Caco-2 (cell line): ENCODE measurements around the gene MSGN1. TPM values are rescaled to one million over a fixed set of nuclear protein-coding genes. Genes with fewer than 3 reads are reported as not detected.

ENCODE experiments used
- BruUV-seq: library from RNA; stranded (reverse); fragments of 400-500 nt; replicated peaks from 2 replicates; lab custom pipeline; 2021; lab: Mats Ljungman, UMichigan
- CTCF ChIA-PET: fragments of 300-600 bp; sonication (Branson Sonifier 250); formaldehyde crosslinking; loops from one replicate; lab custom pipeline; 2022; ENCODE audit warnings: antibody characterized with exemption; lab: Charles Lee
- POLR2A ChIA-PET: fragments of 300-600 bp; sonication (Branson Sonifier 250); formaldehyde crosslinking; loops from one replicate; lab custom pipeline; 2022; ENCODE audit warnings: antibody characterized with exemption; lab: Charles Lee
- DNase-seq, 2 experiments: peaks; one replicate each; pipeline versions ENCODE4 v3.0.0 to v3.0.0-alpha.2; 2020 to 2022
- H3K27me3 ChIP-seq: replicated peaks from 2 replicates; pipeline ENCODE4 v1.6.0; 2011; ENCODE audit warnings: low read length; ENCODE audit not compliant: control insufficient read depth, insufficient read depth
- H3K36me3 ChIP-seq: 2 replicates; pipeline ENCODE4 v1.5.1; 2011; ENCODE audit warnings: low read length; ENCODE audit not compliant: control insufficient read depth, insufficient read depth
- H3K4me1 ChIP-seq: fragments of 250-450 bp; sonication (Bioruptor Pico); 2 replicates; pipeline ENCODE4 v1.5.1; 2020; ENCODE audit warnings: mild to moderate bottlenecking
- H3K4me3 ChIP-seq: 2 replicates; pipeline ENCODE4 v1.5.1; 2011; ENCODE audit warnings: low read depth, mild to moderate bottlenecking, control low read depth, low read length
- H3K9me3 ChIP-seq: fragments of 250-450 bp; sonication (Bioruptor Pico); 2 replicates; pipeline ENCODE4 v1.5.1; 2020; ENCODE audit warnings: mild to moderate bottlenecking, moderate library complexity
- H3K27ac Mint-ChIP-seq: one replicate; pipeline ENCODE4 v1.8.0; 2022; ENCODE audit warnings: mixed read lengths; ENCODE audit not compliant: unreplicated experiment
- H3K27me3 Mint-ChIP-seq: one replicate; pipeline ENCODE4 v1.8.0; 2022; ENCODE audit warnings: mixed read lengths; ENCODE audit not compliant: insufficient read depth, unreplicated experiment
- H3K36me3 Mint-ChIP-seq: one replicate; pipeline ENCODE4 v1.8.0; 2022; ENCODE audit warnings: mild to moderate bottlenecking, mixed read lengths; ENCODE audit not compliant: insufficient read depth, unreplicated experiment
- H3K4me1 Mint-ChIP-seq: one replicate; pipeline ENCODE4 v1.8.0; 2022; ENCODE audit warnings: low read depth, mixed read lengths; ENCODE audit not compliant: unreplicated experiment
- H3K4me3 Mint-ChIP-seq: one replicate; pipeline ENCODE4 v1.8.0; 2022; ENCODE audit warnings: mild to moderate bottlenecking, moderate library complexity, mixed read lengths; ENCODE audit not compliant: unreplicated experiment
- H3K9me3 Mint-ChIP-seq: one replicate; pipeline ENCODE4 v1.8.0; 2022; ENCODE audit warnings: mixed read lengths; ENCODE audit not compliant: unreplicated experiment
- CTCF ChIP-seq, 2 experiments: fragments of 200-600 bp in 1 of 2; IDR thresholded peaks; 1 replicate in 1 of 2; 2 replicates in 1 of 2; pipeline versions ENCODE4 v1.5.1 to v1.8.0; 2011 to 2022; ENCODE audit warnings: antibody characterized with exemption in 1 of 2, control low read depth in 1 of 2, inconsistent platforms in 1 of 2, low read depth in 1 of 2, low read length in 1 of 2, mild to moderate bottlenecking in 1 of 2, moderate library complexity in 1 of 2; ENCODE audit not compliant: insufficient read depth in 1 of 2, severe bottlenecking in 1 of 2, unreplicated experiment in 1 of 2
- intact Hi-C: fragments of 100-400 bp; cut with micrococcal nuclease; formaldehyde crosslinking; loops from one replicate; pipeline ENCODE4 v1.10.0; 2022; ENCODE audit not compliant: unreplicated experiment
- total RNA-seq: library from RNA; stranded (reverse); gene quantifications from 2 replicates; pipeline ENCODE4 v1.2.3, GENCODE V29; 2022

Gene MSGN1
- total RNA-seq, 1 experiment from 2014 or later = not detected

GRCh38 chr2:17800693-17801458 is 15.4 kb upstream of the MSGN1 start:
- no peak overlapping the region for H3K27ac Mint-ChIP-seq
- no peaks in the 10 kb centered on the region for H3K9me3 Mint-ChIP-seq
- Histone ChIP-seq H3K9me3 (no peaks in the 10 kb centered on the region), H3K4me1 (no peaks in the 10 kb centered on the region), H3K36me3 (no peaks in the 10 kb centered on the region), H3K27me3 (no peaks in the 10 kb centered on the region), H3K4me3 (no peak overlapping the region)
- DNase-seq = no peak
- H3K4me3 Mint-ChIP-seq = no peak overlapping the region
- H3K4me1 Mint-ChIP-seq = no peaks in the 10 kb centered on the region
- peaks cover 29% of the 10 kb centered on the region for H3K27me3 Mint-ChIP-seq
- POLR2A ChIA-PET = no interaction called here
- intact Hi-C loops = no loop called here
- H3K36me3 Mint-ChIP-seq = no peaks in the 10 kb centered on the region
- no peak for TF ChIP-seq CTCF (IDR thresholded peaks at IDR 0.05; ENCODE audit: insufficient read depth in 1 of 2, low read depth in 1 of 2, low read length in 1 of 2, severe bottlenecking in 1 of 2, unreplicated experiment in 1 of 2)
- no TSS peak for BruUV-seq
- CTCF ChIA-PET = no interaction called here

- Histone ChIP-seq H3K9me3 (no peaks in the 10 kb centered on the region), H3K4me1 (no peaks in the 10 kb centered on the region), H3K36me3 (no peaks in the 10 kb centered on the region), H3K27me3 (no peaks in the 10 kb centered on the region), H3K4me3 (no peak overlapping the region)
- BruUV-seq = no TSS peak
- Mint-ChIP-seq H3K27me3 (peaks cover 30% of the 10 kb centered on the region), H3K4me3 (no peak overlapping the region), H3K27ac (no peak overlapping the region), H3K36me3 (no peaks in the 10 kb centered on the region), H3K9me3 (no peaks in the 10 kb centered on the region), H3K4me1 (no peaks in the 10 kb centered on the region)
- no peak for TF ChIP-seq CTCF (IDR thresholded peaks at IDR 0.05; ENCODE audit: insufficient read depth in 1 of 2, low read depth in 1 of 2, low read length in 1 of 2, severe bottlenecking in 1 of 2, unreplicated experiment in 1 of 2)
- CTCF ChIA-PET = no interaction called here
- no peak for DNase-seq
- POLR2A ChIA-PET = no interaction called here
- intact Hi-C loops = no loop called here
Observed at GRCh38 chr2:17803497-17803896, 12.8 kb upstream of the MSGN1 start.

GRCh38 chr2:17804358-17804757 is 11.9 kb upstream of the MSGN1 start:
- H3K36me3 Mint-ChIP-seq = no peaks in the 10 kb centered on the region
- no peaks in the 10 kb centered on the region for H3K4me1 ChIP-seq
- H3K27me3 ChIP-seq = no peaks in the 10 kb centered on the region
- no peak for TF ChIP-seq CTCF (IDR thresholded peaks at IDR 0.05; ENCODE audit: insufficient read depth in 1 of 2, low read depth in 1 of 2, low read length in 1 of 2, severe bottlenecking in 1 of 2, unreplicated experiment in 1 of 2)
- no peaks in the 10 kb centered on the region for H3K4me1 Mint-ChIP-seq
- peaks cover 26% of the 10 kb centered on the region for H3K27me3 Mint-ChIP-seq
- POLR2A ChIA-PET = no interaction called here
- H3K9me3 ChIP-seq = no peaks in the 10 kb centered on the region
- H3K4me3 Mint-ChIP-seq = no peak overlapping the region
- CTCF ChIA-PET = no interaction called here
- intact Hi-C loops = no loop called here
- no peaks in the 10 kb centered on the region for H3K9me3 Mint-ChIP-seq
- DNase-seq = no peak
- H3K4me3 ChIP-seq = no peak overlapping the region
- no peak overlapping the region for H3K27ac Mint-ChIP-seq
- no peaks in the 10 kb centered on the region for H3K36me3 ChIP-seq
- BruUV-seq = no TSS peak
